Measurements from ENCODE around the gene ATG2A. TPM values are rescaled to one million over a fixed set of nuclear protein-coding genes. Genes with fewer than 3 reads are reported as not detected.

ATG2A gene
- 17.5 and 19.6 TPM in 2 replicates for total RNA-seq (2014; rRNA removed; shearing (Covaris generic))
- 10.8 and 11.0 TPM in 2 replicates for polyA plus RNA-seq (2015; cell fraction: cytosol; rRNA removed)
- 22.5 and 22.6 TPM in 2 replicates for polyA plus RNA-seq (2015; cell fraction: nucleus; rRNA removed)

DNA sequence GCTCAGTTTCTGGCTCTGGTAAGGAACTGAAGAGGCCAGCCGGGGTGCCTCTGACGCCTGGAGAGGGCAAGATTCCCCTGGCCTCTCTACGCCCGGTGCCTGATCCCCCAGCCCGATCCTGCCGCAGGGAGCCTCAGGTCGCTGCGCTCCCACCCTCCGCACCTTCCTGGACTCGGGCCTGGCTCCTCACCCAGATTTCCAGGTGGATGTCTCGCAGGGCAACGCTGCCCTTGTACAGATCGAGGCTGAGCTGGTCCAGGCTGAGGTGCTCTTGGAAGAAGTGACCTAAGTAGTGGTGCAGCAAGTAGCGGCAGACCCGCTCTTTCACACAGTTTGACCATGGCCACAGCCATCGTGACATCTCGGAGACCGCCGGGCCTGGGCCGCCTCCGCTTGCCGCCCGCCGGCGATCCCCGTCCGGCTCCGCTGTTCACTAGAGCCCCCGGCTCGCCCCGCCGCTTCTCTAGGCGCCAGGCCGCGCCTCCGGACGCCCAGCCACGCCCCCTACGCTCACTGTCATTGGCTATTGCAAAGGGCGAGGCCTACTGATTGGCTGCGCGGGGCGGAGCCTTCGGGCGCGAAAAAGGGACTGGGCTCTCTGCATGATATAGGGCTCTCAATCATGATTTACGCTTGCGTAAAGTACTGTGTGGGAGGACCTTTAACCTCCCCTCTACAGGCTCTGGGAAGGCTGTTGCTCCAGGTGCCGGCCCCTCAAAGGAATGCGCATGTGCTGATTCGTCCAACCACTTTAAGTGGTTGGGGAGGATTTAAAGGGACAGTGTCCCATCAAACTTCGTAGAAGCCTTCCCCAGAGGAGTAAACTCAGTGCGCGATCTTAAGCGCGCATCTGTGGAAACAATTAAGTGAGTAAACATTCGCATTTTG lies at the start of gene ATG2A:
Gene ATG2A (minus strand): TSS at position 435 of the 888 bp plus-strand sequence. CDS start 74 bp downstream, at position 361.
- DNase-seq (ENCODE audit: low read depth) = peak; percentile 100

DNA sequence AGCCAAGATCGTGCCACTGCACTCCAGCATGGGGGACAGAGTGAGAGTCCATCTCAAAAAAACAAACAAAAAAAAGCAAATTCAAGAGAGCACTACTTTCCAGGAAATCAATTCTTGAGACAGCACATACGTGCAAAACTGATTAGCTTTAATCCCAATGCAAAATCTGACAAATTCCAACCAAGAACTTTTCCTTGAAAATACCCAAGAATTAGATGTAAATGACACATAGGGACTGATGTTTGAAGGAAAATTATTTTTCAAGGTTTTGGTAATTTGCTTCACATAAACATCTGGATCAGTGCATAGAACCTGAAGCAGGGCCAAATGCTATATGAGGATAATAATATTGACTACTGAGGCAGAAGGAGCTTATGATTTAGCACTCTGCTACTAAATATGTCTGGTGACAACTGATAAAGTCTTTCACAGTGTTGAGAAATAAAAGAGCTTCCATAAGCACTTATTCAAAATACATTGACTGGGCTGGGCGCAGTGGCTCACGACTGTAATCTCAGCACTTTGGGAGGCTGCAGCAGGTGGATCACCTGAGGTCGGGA lies 46.1 kb upstream of the ATG2A start:
- no peak for DNase-seq (ENCODE audit: low read depth)

DNA sequence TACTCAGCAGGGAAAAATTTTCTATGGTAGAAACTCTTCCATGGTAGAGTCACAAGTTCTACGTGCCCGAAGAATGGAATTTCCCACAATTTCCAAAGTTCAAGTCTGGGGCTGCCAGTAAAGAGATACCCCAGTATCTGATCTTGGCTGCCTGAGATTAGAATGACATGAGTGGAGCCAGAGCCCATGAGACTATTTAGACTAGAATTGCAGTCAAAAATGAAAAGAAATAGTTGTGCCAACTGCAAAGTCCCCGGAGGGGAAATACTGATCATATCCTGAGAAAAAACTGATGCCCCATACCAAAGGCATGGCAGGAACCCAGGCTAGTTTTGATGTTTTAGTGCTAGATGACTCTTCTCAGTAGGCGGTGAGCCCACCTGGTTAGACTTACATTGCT lies 43.7 kb upstream of the ATG2A start:
- no peak for DNase-seq (ENCODE audit: low read depth)

DNA sequence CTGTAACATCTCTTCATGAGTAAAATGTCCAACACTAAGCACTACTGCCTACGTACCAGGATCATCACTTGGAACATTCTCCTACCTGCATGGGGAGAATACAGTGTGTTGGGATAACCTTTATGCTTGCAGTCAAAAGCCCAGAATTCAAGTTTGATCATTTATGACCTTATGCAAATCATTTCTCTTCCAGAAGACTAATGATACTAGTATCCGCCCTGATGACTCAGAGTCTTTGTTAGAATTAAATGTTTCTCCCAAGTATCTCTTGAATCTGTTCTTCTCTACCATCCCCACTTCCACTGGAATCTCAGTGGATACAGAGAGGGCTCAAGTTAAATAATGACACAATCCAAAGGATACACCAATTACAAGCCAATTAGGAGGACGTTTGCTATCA lies 42.5 kb upstream of the ATG2A start:
- DNase-seq (ENCODE audit: low read depth) = peak; percentile 6

DNA sequence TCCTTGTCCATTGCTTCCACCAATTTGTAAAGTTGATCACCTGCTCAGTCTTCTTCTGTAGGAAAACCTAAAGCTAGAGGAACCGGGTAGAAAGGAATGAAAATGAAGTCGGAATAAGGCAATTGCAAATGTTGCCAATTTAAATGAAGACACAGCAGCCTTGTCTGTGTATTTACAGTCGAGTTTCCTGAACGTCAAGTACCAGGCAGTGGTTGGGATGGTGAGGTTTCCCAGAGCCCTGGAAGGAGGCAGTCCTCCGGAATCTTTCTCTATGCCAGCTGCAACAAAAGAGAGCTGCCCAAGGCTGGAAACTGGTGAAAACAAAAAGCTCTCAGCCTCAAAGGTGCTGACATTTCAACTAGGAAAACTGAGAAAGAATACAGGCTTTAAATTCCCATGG lies 37.2 kb upstream of the ATG2A start:
- no peak for DNase-seq (ENCODE audit: low read depth)

DNA sequence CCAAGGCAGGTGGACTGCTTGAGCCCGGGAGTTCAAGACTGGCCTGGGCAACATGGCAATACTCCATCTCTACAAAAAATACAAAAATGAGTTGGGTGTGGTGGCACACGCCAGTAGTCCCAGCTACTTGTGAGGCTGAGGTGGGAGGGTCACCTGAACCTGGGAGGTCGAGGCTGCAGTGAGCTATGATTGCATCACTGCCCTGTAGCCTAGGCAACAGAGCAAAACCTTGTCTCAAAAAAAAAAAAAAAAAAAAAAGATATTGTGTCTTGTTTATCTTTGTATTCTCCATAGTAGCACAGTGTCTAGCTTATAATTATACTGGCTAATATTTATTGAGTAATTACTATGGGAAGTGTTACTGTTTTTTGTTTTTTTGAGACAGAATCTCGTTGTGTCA lies 34.5 kb upstream of the ATG2A start:
- no peak for DNase-seq (ENCODE audit: low read depth)

DNA sequence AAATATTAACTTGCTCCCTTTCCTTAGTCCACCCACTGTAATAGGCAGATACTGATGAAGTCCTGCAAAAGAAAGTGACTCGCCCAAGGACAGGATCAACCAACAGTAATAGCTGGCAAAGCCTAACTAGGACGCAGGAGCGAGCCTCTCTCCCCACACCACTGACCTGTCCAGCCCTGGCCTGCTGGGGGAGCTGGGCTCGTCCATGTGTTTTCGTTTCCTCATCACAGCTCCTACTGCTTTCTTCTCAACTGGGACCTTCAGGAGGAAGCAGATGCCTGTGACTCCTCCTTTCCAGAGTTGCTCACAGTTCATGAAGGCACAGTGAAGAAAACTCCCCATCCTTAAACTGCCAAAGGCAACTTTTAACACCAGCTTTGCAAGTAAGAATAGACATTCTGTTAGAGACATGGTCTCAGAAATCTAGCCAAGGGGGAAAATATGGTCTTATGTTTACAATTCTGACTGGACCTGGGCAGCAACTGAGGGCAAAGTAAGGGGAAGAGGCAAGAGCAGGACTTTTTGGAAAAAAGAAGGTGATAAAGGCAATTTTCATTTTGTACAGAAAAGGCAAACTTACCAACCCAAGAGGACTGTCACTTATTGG lies 30.3 kb upstream of the ATG2A start:
- DNase-seq (ENCODE audit: low read depth) = no peak

DNA sequence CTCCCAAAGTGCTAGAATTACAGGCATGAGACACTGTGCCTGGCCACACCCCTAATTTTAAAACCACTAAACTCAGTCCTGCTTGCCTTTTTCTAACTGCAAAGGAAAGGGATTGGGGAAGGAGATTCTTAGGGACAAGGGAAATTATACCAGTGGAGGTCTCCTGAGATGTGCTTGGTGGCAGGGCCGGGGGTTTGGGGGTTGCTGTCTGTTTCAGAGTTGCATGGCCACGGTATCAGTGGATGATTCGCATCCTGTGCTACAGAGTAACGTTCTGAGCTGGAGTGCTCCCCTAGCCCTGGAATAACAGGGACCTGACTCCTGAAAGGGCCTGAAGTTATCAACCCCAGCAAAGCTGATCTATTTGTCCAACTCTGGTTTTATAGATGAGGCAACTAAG lies 19.5 kb upstream of the ATG2A start:
- DNase-seq (ENCODE audit: low read depth) = no peak

DNA sequence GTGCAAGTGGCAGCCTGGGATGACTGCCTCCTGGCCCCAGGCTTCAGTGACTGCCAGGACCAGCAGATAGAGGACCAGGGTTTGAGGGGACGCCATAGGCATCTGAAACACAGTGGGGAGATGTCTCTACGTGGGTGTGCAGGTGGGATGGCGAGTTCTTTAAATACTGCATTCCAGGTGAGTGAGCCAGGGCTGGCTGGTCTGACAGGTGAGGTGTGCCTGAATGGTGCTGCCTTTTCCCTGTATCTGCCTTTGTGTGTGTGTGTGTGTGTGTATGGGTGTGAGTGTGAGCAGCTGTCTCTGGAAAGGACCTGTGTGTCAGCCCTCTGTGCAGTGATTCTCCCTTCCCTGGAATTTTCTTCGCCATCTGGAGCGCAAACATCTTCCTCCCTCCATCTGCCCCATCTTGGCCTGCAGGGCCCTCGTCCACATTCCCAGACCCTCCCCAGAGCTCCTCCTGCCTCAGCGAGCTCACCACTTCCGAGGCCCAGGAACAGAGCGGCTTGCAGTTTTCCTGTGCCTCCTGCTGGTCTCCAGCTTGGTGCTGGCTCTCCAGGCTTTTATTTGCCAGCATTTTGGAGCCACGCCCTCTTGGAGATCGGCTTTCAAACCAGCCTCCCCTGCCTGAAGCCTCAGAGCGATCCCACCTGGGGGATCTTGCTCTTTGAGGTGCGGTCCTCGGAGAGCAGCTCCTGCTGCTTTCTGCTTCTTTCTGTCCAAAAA lies 18.5 kb upstream of the ATG2A start, which contains the start of gene GPHA2:
Gene GPHA2 (minus strand): TSS at position 535 of the 723 bp plus-strand sequence. CDS start 433 bp downstream, at position 102.
- DNase-seq (ENCODE audit: low read depth) = no peak

DNA sequence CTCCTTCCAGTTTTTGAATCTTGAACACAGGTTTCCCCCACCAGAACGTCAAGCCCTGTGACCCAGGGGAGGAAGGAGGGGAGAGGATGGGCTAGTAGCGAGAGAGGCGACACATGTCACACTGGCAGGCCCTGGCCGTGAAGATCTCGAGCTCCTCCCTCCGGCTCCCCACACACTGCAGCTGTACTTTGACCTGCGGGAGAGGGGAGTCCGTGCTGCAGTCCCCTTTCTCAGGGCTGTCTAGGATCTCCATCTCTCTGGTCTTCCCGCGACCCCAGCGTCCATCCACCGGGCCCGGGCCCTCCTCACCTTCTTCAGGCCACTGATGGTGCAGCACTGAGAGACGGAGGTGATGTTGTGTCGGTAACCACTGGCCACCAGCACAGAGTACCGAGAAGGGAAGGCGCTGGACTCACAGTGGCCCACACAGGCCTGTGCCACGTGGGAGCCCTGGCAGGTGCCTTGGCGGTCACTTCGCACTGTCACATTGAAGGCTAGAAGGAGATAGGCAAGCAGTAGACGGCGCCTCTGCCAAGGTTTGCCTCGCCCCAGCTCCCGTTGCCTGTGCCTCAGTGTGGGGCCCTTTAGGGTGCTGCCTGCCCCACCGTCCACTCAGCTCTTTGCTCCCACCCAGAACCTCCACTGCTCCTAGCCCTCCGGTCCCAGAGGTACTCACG lies 17.8 kb upstream of the ATG2A start:
- DNase-seq (ENCODE audit: low read depth) = no peak

DNA sequence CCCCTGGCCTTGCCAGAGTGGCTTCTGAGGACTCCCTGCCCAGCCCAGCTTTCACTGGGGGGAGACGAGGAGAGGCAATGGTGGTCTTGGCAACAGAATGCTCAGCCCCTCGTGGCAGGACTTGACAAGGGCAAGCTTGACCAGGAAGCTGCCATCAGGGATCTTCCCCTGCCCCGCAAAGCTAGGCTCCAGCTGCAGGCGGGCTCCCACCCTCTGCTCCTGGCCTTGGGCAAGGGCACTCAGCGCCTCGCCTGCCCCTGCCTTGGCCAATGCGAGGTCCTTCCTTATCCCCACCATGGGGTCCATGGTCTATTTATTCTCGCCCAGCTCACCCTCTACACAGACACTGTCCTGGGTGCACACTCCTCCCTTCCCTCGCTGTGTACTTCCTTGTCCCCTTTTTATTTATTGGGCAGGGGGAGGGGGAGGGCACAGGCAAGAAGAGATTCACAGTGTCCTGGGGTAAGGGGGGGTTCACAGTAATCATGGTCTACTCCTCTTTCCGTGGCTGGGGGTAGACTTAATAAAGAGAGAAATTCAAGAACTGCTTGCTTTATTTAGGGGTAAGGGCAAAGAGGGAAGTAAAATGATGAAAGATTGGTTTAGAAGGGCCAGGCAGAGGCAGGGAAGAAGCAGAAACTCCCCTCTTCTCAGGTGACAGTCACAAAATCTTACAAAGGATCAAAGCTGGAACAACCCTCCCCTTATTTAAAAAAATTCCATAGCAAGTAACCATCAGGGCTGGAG lies 17.1 kb upstream of the ATG2A start:
- DNase-seq (ENCODE audit: low read depth) = no peak

DNA sequence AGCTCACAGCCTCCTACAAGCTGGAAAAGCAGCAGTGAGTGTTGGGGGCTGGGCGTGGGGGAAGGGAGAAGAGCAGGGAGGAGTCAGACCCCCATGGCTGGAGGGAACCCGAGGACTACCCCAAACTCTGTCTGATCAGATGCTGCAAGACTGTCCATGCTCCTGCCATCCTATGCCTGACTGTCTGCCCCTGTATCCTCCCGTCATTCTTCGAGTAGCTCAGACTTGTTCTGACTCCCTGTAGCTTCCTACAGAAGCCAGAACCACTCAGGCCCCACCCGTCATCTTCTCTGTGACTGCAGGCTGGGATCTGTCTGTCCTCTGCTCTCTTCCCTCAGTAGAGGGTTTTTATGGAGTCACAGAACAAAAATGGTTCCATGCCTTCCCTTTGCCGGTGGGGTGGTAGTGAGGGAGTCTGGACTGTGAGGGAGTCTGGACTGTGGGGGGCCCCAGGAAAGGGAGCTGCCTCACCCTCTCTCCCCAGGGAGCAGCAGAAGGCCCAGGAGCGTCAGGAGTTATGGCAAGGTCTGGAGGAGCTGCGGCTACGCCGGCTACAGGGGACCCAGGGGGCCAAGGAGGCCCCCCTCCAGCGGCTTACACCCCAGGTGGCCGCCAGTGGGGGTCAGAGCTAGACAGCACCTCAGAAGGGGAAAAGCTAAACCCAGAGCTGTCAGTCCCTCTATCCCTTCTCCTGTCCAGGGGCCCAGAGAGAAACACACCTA lies 16.4 kb upstream of the ATG2A start:
- no peak for DNase-seq (ENCODE audit: low read depth)

DNA sequence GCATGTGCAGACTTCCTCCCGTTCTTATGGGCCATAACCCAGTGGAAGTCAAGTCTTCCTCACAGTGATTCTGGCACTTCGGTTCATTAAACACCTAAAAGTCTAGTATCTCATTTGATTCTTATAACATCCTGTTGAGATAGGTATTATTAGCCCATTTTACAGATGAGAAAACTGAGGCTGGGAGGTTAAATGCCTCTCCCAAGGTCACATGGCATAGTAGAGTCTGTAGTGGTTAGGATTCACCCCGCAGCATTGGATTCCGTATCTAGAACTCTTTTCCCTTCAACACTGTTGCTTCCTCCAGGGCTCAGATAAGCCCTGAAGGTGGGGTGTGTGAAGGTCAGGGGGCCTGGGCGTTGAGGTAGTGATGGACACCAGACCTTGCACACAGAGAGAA lies 15.3 kb upstream of the ATG2A start:
- no peak for DNase-seq (ENCODE audit: low read depth)

DNA sequence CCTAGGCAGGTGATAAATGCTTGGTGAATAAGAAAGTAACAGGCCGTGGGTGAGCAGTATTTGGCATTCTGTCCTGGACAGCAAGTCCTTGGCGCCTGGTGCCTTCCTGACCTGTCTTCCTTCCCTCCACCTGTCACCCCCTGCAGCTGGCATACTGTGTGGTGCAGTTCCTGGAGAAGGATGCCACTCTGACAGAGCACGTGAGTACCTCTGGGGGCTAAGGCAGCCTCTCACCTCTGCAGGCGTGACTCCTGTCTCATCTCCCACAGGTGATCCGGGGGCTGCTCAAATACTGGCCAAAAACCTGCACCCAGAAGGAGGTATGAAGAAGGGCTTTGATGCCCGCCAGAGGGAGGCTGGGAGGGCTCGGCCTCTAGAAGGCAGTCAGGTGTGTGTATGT lies 14.3 kb upstream of the ATG2A start:
- DNase-seq (ENCODE audit: low read depth) = no peak

DNA sequence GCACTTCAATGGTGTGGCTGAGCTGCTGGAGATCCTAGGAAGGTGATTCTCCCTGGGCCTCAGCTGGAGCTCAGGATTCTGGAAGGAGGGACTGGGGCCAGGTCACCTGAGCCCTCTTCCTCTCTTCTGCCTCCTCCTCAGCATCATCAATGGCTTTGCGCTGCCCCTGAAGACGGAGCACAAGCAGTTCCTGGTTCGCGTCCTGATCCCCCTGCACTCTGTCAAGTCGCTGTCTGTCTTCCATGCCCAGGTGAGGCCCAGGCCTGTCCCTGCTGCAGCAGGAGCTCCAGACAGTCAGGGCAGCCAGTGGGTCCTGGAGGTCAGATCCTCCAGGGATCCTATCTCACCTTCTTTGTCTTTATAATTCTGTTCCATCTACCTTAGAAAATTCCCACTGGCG lies 13.3 kb upstream of the ATG2A start:
- DNase-seq (ENCODE audit: low read depth) = no peak

DNA sequence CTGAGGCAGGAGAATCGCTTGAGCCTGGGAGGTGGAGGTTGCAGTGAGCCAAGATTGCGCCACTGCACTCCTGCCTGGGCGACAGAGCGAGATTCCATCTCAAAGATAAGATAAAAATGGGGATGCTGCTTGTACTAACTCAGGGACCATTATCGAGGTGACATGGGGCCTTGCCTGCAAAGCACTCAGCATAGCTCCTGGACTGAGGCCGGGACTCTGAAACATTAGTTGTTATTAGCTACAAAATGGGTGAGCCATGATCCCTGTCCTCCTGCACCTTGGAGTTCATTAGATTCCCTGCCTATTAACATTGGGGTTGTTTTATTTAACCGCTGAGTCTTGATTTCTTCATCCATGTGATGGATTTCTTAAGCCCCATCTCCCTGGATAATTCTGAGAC lies 12.6 kb upstream of the ATG2A start:
- no peak for DNase-seq (ENCODE audit: low read depth)

DNA sequence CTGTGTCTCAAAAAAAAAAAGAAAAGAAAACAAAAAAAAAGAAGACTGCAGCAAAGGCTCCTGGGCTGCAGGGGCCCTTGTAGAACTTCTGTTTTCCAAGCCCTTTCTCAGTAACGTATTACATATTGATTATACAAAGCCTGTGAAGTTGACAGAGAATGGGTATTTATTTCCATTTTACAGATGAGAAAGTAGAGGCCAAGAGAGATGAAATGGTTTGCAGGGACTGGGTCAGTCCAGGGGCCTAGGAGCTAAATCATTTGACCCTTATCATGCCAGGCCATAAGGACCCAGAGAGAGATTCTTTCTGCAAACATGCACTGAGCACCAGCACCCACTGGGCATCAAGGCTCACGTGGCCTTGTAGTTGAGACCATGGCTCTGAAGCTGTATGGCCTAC lies 11.9 kb upstream of the ATG2A start:
- DNase-seq (ENCODE audit: low read depth) = no peak

DNA sequence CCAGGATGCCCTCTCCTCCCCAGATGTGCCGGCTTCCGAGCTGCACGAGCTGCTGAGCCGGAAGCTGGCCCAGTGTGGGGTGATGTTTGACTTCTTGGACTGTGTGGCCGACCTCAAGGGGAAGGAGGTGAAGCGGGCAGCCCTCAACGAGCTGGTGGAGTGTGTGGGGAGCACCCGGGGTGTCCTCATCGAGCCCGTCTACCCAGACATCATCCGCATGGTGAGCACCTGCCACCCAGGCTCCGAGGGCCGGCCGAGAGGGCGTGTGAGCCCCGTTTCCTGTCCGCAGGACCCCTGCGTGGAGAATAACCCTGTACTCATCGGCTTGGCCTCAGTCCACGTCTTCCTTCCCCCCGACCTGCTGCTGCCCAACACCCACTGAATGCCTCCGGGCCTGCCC lies 9.7 kb upstream of the ATG2A start:
- DNase-seq (ENCODE audit: low read depth) = no peak
